Esophagus muscularis mucosa (tissue), 4 donors: ENCODE measurements around the gene NCR2. TPM values are rescaled to one million over a fixed set of nuclear protein-coding genes. Genes with fewer than 3 reads are reported as not detected.
A peak's percentile ranks its signal among the peaks of the same experiment; 100 is the strongest.

ENCODE experiments used
- DNase-seq: peaks from one replicate; pipeline ENCODE4 v3.0.0-alpha.2; 2017; ENCODE audit errors: extremely low spot score
- H3K27ac ChIP-seq, 4 donors: fragments of 200-600 bp; sonication (generic); replicated peaks in 1 of 4; 1 replicate in 3 of 4; 2 replicates in 1 of 4; pipeline ENCODE4 v1.5.1; 2016 to 2019; ENCODE audit warnings: mild to moderate bottlenecking in 1 of 4
- H3K27me3 ChIP-seq, 4 donors: fragments of 200-600 bp; sonication (generic); one replicate each; pipeline versions ENCODE4 v1.5.1 to v1.6.0; 2016 to 2019
- H3K36me3 ChIP-seq, 4 donors: fragments of 200-600 bp; sonication (generic); one replicate each; pipeline ENCODE4 v1.5.1; 2016 to 2019
- H3K4me1 ChIP-seq, 4 donors: fragments of 200-600 bp; sonication (generic); one replicate each; pipeline ENCODE4 v1.5.1; 2016 to 2019
- H3K4me3 ChIP-seq, 4 donors: fragments of 200-600 bp; sonication (generic); 1 replicate in 2 of 4; 2 replicates in 2 of 4; pipeline ENCODE4 v1.5.1; 2016 to 2019; ENCODE audit warnings: mild to moderate bottlenecking in 4 of 4, moderate library complexity in 1 of 4
- H3K9me3 ChIP-seq, 4 donors: fragments of 200-600 bp; sonication (generic); 1 replicate in 3 of 4; 2 replicates in 1 of 4; pipeline ENCODE4 v1.5.1; 2016 to 2019
- EP300 ChIP-seq: sonication (generic); formaldehyde crosslinking; IDR thresholded peaks from one replicate; pipeline ENCODE4 v1.6.1; 2017; ENCODE audit warnings: antibody characterized with exemption
- POLR2A ChIP-seq: fragments of 450-650 bp; IDR thresholded peaks from one replicate; pipeline ENCODE4 v1.6.1; 2017; ENCODE audit warnings: antibody characterized with exemption, moderate library complexity, mild to moderate bottlenecking, low read depth
- POLR2AphosphoS5 ChIP-seq, 2 donors: sonication (generic); formaldehyde crosslinking; IDR thresholded peaks; one replicate each; pipeline ENCODE4 v1.6.1; 2017; ENCODE audit warnings: antibody characterized with exemption in 2 of 2
- WGBS: methylation state at CpG from one replicate; pipeline ENCODE4 v1.1.5; 2018; 5-methylcytosine and 5-hydroxymethylcytosine counted together
- intact Hi-C: fragments of 100-400 bp; cut with DNase I; formaldehyde crosslinking; loops from one replicate; pipeline ENCODE4 v1.15.1; 2023
- total RNA-seq, 4 donors: library from RNA; depleted of rRNA; stranded (reverse); fragments of >200 nt; gene quantifications; one replicate each; pipeline versions ENCODE4 v1.1.0 to v1.2.1, GENCODE V29; 2016
- TF ChIP-seq, protein P1 (sequence below), 3 experiments: fragments of 200-600 bp in 2 of 3; fragments of 450-650 bp in 1 of 3; sonication (generic) in 2 of 3; IDR thresholded peaks; one replicate each; pipeline ENCODE4 v1.5.1; 2017 to 2019; ENCODE audit warnings: antibody characterized with exemption in 3 of 3, mild to moderate bottlenecking in 2 of 3, moderate library complexity in 1 of 3

The NCR2 gene
- total RNA-seq, 4 donors from 2014 or later = not detected

GRCh38 chr6:41356825-41357224 lies 21.4 kb downstream of the NCR2 start:
- DNase-seq = peak; percentile 78
- Histone ChIP-seq H3K36me3 (no peaks in the 10 kb centered on the region), H3K27me3 (peaks cover 0 to 40% (median 0%) of the 10 kb centered on the region in 4 donors), H3K9me3 (peaks cover 0 to 23% (median 12%) of the 10 kb centered on the region in 4 donors), H3K4me1 (no peaks in the 10 kb centered on the region), H3K27ac (no peak overlapping the region), H3K4me3 (no peak overlapping the region)
- 91% methylated on average over 3 of the region's 3 CpGs for WGBS
- intact Hi-C loops = no loop called here
- TF ChIP-seq, protein P1, sequence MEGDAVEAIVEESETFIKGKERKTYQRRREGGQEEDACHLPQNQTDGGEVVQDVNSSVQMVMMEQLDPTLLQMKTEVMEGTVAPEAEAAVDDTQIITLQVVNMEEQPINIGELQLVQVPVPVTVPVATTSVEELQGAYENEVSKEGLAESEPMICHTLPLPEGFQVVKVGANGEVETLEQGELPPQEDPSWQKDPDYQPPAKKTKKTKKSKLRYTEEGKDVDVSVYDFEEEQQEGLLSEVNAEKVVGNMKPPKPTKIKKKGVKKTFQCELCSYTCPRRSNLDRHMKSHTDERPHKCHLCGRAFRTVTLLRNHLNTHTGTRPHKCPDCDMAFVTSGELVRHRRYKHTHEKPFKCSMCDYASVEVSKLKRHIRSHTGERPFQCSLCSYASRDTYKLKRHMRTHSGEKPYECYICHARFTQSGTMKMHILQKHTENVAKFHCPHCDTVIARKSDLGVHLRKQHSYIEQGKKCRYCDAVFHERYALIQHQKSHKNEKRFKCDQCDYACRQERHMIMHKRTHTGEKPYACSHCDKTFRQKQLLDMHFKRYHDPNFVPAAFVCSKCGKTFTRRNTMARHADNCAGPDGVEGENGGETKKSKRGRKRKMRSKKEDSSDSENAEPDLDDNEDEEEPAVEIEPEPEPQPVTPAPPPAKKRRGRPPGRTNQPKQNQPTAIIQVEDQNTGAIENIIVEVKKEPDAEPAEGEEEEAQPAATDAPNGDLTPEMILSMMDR (IDR thresholded peaks at IDR 0.05) = no peak
- TF ChIP-seq POLR2AphosphoS5 (IDR thresholded peaks at IDR 0.05) (no peak), POLR2A (no peak), EP300 (no peak)

DNA sequence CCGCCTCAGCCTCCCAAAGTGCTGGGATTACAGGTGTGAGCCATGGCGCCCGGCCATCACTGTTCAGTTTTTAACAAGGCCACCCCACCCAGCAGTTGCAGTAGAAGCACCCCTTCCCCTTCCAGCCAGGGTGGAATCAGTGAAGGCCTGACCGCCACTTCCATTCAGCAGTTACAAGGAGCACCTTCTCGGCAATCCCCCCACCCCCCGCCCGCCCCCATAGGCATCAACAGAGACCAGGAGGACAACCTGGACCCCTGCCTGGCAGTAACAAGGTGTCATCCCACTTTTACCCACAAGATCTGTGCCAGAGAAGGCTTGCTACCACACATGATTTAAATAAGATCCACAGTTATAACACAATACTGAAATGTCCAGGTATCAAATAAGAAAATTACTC lies 23.1 kb downstream of the NCR2 start:
- 95% methylated on average over 4 of the region's 7 CpGs for WGBS
- TF ChIP-seq POLR2AphosphoS5 (IDR thresholded peaks at IDR 0.05) = no peak
- TF ChIP-seq, protein P1 (IDR thresholded peaks at IDR 0.05) = no peak
- no peak for TF ChIP-seq POLR2A
- TF ChIP-seq EP300 = no peak
- H3K4me3 ChIP-seq = no peak overlapping the region
- H3K27me3 ChIP-seq = peaks cover 0 to 40% (median 0%) of the 10 kb centered on the region in 4 donors
- intact Hi-C loops = no loop called here
- H3K36me3 ChIP-seq = no peaks in the 10 kb centered on the region
- no peak overlapping the region for H3K27ac ChIP-seq
- peaks cover 0 to 32% (median 12%) of the 10 kb centered on the region in 4 donors for H3K9me3 ChIP-seq
- H3K4me1 ChIP-seq = no peaks in the 10 kb centered on the region
- peak; percentile 55 for DNase-seq

DNA sequence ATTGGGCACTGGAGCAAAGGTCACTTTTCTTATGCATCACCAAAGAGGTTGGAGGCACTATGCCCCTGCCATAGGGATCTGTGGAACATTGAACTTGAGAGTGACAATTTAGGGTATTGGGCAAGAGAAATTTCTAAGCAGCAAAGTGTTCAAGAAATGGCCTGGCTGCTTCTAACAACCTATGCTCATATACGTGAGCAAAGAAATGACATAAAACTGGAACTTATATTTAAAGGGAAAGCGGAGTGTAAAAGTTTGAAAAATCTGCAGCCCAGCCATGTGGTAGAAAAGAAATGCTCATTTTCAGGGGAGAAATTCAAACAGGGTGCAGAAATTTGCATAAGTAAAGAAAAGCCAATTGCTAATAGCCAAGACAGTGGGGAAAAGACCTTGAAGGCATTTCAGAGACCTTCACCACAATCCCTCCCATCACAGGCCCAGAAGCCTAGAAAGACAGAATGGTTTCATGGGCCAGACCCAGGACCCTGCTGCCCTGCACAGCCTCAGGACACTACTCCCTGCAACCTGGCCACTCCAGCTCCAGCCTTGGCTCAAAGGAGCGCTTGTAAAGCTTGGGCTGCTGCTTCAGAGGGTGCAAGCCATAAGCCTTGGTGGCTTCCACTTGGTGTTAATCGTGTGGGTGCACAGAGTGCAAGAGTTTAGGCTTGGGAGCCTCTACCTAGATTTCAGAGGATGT lies 24.4 kb downstream of the NCR2 start:
- Histone ChIP-seq H3K27me3 (peaks cover 0 to 47% (median 0%) of the 10 kb centered on the region in 4 donors), H3K27ac (no peak overlapping the region), H3K9me3 (peaks cover 0 to 32% (median 12%) of the 10 kb centered on the region in 4 donors), H3K4me3 (no peak overlapping the region), H3K36me3 (no peaks in the 10 kb centered on the region), H3K4me1 (no peaks in the 10 kb centered on the region)
- TF ChIP-seq, protein P1 (IDR thresholded peaks at IDR 0.05) = no peak
- TF ChIP-seq POLR2A (no peak), EP300 (no peak)
- DNase-seq = peak; percentile 55
- intact Hi-C loops = no loop called here
- WGBS = 81% methylated on average over 4 of the region's 4 CpGs

DNA sequence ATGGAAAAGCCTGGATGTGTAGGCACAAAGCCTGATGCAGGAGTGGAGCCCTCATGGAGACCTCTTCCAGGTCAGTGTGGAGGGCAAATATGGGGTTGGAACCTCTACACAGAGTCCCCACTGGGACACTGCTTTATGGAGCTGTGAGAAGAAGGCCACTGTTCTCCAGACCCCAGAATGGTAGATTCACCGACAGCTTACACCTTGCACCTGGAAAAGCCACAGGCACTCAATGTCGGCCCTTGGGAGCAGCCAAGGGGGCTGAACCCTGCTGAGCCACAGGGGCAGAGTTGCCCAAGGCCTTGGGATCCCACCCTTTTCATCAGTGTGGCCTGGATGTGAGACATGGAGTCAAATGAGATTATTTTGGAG lies 24.9 kb downstream of the NCR2 start:
- intact Hi-C loops = no loop called here
- no peak for DNase-seq
- Histone ChIP-seq H3K9me3 (peaks cover 0 to 32% (median 12%) of the 10 kb centered on the region in 4 donors), H3K36me3 (no peaks in the 10 kb centered on the region), H3K4me3 (no peak overlapping the region), H3K27ac (no peak overlapping the region), H3K4me1 (no peaks in the 10 kb centered on the region), H3K27me3 (peaks cover 0 to 47% (median 0%) of the 10 kb centered on the region in 4 donors)
- TF ChIP-seq POLR2AphosphoS5 (IDR thresholded peaks at IDR 0.05) = no peak
- TF ChIP-seq, protein P1 (IDR thresholded peaks at IDR 0.05) = no peak
- no peak for TF ChIP-seq EP300
- no peak for TF ChIP-seq POLR2A
- 100% methylated on average over 1 of the region's 2 CpGs for WGBS
